COLO668 (cell line): ENCODE results near the gene AIM2.
"Not testable (repeated sequence)": the region's sequence is repeated elsewhere in the genome, so short reads cannot be mapped to it uniquely, and the experiment has no call there.

ENCODE experiments used
- DNase-seq: peaks from one replicate; lab custom pipeline; 2025; ENCODE audit not compliant: unreplicated experiment; lab: John Stamatoyannopoulos, UW

The AIM2 gene, protein sequence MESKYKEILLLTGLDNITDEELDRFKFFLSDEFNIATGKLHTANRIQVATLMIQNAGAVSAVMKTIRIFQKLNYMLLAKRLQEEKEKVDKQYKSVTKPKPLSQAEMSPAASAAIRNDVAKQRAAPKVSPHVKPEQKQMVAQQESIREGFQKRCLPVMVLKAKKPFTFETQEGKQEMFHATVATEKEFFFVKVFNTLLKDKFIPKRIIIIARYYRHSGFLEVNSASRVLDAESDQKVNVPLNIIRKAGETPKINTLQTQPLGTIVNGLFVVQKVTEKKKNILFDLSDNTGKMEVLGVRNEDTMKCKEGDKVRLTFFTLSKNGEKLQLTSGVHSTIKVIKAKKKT

DNA sequence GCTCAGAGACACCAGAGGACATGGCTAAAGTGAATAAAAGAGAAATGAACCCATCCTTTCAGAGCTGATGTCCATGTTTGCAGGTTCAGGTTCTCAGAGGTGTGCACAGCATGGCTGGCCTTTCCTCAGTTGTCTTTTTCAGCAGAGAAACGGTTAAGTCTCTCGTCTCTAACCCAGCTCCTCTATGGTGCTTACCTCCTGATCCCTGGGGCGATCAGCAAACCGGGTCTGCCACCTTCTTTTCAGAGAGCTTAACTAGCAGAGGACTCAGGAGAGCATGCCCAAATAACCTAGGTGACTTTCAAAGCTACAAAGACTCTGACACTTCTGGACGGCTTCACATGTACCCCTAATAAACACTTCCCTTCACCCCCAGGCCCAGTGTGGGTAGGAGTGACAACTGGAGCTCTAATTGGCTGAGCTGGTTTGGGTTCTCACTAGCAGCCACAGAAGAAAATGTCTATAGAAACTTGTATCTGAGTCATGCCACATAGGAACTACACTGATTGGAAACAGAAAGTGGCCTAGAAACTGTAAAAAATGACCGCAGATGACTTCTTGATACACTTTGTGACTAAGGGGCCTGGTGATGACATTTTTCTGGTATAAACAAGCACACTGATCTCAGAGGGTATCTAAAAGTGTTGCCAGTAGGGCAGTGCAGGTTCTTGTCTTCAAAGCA is at the start of gene AIM2:
Gene AIM2, minus strand, starts transcription at position 329 of the 682 bp plus-strand sequence. CDS start 3,267 bp downstream, outside the sequence.
- DNase-seq, result no peak

DNA sequence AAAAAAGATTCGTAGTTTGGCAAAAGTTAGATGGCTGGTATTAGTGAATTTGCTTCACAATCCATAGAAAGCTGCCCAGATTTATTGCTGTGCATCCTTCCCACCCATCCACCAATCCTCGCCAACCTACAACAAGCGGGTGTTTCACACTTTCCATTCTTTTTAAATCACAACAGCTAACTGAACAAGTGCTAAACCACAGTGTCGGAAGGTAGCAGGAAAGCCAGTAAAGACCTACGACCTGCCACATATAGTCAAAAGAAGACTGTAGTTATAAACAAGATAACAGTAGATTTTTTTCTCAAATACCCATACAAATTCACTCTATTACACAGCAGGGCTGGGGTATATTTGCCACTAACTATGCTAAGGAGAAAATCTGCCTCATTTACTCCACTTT is 47.0 kb upstream of the AIM2 start:
- no peak for DNase-seq

DNA sequence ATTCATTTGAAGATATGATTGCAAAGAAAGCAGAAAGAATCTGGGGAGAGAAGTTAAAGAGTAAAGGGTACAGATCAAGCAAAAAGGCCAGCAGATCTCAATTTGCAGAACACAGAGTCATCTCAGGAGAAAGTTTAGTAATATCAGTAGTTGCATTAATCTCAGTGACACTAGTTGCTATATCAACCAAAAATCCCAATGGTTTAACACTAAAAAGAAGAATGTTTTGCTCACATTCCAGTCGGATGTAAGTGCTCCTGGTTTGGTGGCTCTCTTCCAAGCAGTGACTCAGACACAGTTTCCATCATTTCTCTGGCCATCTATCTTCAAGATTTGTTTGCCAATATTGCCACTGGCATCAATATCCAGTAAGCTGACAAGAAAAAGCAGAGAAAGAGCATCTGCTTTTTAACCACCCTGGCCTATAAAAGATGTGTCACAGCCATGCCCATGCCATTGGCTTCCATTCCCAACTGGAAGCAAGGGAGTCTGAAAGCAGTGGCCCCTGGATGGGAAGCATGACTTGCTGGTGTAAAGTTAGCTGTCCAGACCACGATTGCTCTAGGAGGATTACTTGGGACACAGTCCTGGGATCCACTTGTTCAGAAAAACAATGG is 45.5 kb upstream of the AIM2 start:
- DNase-seq, result no peak

DNA sequence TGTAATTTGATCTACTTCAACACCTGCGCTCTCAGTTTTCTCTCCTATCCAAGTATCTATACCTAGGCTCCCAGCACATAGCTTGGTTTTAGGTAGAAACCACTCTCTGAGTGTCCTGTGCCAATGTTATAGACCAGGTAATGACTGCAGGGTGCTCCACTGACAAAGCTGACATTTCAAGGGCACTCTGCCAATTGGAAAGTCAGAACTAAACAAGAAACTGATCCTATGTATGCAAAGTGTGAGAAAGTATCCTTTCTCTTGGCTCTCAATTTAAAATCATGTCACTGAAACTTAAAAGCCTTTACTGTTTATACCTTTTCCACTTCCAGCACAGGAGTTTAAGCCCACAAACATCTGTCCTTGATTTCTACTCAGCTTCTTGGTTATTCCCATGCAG is 45.0 kb upstream of the AIM2 start:
- DNase-seq, result no peak

DNA sequence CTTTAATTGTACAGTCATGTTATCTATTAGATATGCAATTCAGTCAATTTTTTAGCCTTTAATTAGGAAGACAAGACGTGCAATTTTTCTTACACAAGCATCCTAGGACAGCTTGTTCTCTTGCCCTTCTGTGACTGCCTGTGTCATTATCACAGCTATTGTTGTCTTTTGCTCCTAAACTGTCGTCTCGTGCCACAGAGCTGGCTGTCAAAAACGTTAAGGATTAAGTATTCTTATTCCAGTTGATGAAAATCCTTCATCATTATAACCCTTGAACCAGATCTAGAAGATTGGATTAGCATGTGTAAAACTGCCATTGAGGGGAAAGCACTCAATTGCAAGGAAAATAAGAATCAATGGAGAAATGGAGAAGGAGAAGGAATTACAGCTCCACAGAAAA is 43.8 kb upstream of the AIM2 start:
- DNase-seq, result no peak

DNA sequence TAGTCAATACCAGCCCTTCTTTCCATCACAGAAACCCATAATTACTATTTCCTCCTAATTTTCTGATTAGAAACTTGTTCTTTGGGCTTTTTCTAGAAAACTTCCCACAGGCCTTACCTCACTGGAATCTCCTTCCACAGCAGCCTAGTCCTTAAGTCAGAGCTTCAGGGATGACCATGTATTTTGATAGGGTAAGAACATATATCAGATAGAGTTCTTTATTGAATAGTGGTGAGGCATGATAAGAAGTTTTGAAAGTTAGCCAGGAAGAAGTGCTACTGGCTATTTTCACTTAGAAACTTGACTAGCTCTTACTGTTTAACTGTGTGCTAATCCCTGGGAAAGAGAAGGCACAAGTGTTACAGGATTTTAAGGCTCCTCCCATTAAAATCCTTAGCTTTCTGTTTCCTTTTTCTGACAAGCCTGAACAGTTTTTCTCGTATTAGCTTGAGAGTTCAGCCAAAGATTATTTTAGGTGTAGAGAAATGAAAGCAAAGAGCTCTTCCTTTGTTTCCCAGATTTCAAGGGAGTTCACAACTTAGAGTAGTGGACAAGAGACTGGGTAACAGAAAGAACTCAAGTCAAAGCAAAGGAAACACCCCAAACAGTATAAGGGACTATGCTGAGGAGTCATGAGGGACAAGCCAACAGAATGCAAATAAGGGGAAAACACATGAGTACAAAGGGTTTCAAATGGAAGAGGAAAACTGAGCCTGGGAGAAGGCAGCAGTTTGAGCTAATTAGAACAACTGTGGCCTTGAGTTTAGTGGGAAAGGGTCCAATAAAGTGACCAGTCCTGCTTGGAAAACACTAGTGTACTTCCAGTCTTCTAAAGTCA is 37.2 kb upstream of the AIM2 start:
- no peak for DNase-seq

DNA sequence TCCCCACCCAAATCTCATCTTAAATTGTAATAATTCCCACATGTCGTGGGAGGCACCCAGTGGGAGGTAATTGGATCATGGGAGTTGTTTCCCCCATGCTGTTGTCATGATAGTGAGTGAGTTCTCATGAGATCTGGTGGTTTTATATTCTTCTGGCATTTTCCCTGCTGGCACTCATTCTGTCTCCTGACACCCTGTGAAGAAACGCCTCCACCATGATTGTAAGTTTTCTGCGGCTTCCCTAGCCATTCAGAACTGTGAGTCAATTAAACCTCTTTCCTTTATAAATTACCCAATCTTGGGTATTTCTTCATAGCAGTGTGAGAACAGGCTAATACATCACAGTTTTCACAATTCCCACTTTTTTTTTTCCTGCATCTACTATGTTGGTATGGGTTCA is 26.5 kb upstream of the AIM2 start:
- not testable (repeated sequence) for DNase-seq

DNA sequence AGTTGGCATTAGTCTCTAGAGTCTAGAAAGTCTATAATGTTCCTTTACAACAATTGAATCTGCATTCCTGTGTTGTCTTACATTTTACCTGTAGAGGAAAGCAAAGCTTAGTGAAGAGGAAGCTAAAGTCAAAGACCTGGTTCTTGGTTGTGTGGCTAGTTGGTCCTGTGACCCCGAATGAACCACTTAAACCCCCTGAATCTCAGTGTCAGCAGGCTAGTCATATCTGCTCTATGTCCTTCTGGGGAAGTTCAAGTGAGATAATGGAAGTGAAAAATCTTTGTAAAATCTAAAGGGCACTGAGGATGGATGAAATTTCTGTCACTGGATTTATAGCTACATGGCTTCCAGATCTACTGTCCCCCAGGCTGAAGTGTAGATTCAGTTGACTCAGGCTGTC is 24.0 kb upstream of the AIM2 start:
- no peak for DNase-seq

DNA sequence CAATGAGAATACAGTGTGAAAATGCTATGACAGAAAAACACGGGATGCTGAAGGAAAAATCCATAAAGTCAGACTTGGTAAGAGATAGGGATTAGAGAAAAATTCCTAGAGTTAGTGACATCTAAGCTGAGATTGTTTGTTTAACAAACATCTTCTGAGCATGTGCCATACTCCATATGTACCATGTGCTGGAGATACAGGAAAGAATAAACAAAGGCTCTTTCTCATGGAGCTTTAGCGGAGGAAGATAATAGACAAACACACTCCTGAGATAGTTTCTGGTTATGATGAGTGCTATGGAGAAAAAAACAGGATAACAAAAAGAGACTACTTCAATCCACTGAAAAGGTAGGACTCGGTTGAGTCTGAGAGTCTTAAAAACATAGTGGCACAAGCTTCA is 22.0 kb upstream of the AIM2 start:
- no peak for DNase-seq

DNA sequence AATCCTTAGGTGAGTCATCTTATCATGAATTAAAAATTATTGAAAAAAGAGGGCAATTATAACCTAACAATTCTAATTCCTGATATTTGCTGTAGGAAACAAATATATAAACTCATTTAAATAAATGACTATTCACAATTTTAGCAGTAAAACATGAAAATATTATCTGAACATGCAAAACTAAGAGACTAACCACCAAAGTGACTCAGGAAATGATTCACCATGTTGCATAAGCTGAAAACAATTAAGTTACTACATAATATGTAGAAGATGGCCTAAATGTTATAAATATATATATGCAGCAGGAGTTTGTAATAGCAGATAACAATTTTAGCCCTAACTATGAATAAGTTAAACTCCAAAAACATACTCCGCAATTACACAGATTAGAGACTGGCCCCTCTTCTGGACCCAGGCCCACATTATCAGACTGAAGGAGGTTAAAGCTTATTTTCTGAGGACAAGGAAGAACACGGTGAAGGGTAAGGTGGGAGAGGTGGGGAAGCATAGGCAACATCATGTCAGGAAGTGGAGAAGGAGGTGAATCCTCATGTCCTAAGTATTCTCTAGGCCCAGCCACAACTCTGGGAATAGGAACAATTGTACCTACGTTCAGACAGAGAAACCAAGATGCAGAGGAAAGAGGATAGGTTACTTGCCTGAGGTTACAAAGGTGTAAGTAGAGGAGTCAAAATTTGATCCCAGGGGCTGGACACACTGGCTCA is 15.6 kb upstream of the AIM2 start:
- no peak for DNase-seq

DNA sequence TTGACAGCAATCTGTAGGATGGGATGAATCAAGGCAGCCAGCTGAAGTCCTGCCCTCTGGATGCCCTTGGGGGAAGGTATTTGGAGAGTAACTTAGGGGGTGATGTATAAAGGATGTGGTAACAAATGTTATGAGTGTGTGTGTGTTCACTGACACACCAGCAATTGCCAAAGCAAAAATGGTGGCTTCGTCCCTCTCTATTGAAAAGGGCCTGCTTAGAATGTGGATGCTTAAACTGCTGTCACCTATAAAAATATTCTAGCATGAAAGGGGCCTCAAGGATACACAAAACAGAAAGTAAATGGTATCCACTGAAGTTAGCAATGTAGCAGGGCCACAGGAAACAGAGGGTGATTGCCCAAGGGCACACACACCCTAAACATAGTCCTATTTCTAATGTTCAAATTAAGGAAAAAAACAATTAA is 15.1 kb upstream of the AIM2 start:
- no peak for DNase-seq

DNA sequence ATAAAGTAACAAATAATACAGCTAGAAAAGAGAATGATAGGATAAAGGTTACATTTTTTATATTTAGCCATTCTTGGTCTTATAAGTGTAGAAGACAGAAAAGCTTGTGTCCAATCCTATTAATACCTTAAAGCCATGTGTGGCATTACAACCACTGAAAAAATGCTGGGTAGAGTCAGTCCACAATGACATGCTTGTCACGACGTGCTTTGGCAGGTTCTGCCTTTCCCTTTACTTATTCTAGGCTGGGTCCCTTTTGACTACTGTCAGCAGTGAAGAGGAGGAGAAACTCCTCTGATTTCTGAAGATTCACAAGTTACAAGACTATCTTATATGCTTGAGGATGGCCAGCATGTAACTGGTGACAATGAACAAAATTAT is 14.6 kb upstream of the AIM2 start:
- no peak for DNase-seq

DNA sequence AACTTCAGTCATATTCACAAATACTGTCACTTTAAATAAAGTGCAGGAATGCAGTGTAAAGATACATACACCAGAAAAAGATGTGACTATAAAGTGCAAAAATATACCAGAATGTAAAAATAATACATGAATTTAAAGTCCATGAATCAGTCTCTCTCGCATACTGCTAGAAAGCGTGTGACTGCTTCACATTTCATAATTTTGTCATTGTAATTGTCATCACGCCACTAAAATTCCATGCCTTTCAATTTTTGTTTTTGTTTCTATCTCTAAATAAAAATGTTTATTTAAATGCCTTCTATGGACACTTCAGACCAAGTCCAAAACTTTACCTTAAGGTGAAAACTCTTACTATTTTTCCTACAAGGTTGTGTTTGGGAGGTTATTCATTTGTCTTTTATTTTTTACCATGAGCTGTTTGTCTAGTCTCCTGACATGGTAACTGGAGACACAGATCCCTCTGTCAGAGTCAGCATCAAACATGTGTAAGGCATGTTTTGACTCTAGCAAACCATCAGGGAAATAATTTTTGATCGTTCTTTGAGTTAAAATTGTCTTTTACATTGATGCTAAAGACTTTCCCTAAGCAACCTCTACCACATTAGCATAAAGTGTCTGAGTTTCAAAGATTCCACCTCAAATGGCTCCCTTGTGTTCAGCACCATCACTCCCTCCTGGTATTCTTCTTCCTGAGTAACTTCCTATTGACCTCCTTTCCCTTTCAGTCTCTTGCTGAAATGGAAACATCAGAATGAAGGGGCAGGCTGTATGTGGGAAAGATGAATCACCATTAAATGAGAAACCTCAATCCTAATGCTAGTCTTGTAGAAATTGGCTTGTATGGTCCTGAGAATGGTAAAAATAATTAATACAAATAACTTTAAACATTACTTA is 14.0 kb upstream of the AIM2 start:
- no peak for DNase-seq

DNA sequence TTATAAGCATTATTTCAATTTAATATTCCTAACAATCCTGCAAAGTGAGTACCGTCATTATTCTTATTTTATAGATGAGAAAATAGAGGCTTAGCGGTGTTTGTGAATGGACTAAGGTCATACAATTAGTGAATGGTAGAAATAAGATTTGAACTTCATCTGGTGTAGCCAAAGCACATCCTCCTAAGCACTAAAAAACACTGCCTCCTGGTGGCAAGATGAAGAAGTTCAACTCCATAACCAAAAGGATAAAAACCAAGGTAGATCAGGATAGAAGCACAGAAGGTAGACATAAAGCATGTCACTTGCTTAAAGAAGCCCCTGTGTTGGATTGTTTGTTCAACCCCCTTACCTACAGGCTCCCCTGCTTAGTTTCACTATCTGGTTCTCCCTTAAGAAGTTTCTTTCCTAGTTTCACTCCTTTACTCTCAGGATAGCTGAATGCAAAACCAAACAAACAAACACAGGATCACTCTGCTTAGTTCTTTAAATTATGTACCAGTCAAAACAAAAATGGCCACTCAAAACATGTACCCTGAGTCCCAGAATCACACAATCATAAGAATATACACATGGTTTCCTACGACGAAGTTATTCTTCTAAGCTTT is 12.7 kb upstream of the AIM2 start:
- no peak for DNase-seq

DNA sequence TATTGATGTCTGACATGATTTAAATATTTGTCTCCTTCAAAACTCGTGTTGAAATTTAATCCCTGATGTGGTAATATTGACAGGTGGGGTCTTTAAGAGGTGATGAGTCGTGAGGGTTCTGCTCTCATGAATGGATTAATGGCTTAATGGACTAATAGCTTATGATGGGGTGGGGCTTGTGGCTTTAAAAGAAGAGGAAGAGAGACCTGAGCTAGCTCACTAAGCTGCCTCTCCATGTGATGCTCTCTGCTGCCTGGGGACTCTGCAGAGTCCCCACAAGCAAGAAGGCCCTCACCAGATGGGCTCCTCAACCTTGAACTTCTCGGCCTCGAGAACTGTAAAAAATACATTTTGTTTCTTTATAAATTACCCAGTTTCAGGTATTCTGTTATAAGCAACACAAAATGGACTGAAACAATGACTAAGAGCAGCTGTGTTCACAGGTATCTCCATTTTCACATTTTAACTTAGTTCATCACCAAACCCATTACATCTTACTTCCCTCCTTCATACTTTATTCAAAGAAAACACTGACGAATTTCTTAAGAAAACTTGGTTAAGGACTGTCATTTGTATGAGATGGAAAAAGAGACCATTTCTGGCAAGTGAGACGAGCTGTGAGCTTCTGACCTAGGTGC is 12.1 kb upstream of the AIM2 start:
- DNase-seq, result no peak

DNA sequence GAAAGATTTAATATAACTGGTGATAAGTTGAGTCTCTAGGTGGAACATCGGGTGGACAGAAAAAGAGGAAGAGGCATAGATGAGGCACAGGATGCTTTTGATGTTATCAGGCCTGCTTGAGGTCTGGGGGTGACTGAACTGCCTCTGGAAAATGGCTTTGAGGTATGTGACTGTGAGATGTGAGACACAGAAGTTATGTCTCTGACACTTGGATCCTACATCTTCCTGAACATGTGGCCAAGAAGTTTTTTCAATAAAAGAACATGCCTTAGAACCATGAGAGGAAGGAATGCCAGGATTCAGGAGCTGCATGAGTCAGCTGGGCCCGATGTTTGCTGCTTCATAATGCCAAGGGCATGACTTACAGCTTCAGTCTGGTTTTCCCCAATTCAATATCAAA is 11.5 kb upstream of the AIM2 start:
- no peak for DNase-seq

DNA sequence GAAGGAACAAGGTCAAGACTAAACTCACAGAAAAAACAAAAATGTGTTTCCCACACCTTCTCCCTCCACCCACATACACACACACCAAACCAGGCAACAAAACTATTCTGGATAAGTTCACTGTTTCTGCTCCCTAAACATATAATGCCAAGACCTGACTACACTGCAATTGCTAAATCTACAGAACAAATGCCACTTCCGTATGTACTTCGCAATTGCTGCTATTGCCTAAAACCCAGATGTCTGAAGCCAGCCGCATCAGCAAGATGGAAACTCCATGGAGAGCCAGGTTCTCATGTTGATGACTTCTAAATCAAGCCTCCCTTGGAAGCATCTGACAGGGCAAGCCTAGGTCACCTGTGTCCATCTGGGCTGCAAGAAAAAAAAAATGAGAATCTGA is 8.3 kb upstream of the AIM2 start:
- DNase-seq, result no peak

DNA sequence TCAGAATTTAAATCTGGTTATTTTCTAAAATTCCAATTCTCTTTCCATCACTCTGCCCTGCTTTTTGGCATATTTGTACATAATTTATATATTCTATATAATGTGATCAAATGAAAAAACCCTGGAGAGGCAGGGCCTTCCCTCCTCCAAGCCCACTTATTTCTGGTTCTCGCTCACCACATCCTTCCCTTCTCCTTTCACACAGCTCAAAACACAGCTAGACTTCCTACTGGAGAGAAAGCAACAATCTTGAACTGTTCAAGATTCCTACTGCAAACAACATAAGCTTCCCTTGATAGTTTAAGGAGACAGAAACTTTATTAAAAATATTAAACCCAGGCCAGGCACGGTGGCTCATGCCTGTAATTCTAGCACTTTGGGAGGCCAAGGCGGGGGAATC is 7.6 kb upstream of the AIM2 start:
- DNase-seq, result no peak

DNA sequence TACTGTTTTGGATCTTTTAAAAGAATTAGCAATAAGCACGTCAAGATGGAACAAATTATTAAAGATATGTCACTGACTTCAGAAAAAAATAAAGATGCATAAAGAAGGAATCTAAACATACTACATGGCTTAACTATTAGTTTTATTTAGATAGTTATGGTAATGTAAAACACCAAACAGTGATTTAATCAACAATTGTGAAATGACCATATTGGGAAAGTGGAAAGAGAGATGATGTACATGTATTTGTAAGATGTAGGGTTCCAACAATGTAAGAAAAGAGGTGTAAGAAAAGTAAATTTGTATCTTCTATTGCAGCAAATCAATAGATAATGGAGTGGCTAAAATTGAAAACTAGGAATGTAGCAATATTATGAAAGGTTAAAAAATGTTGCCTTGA is 6.4 kb upstream of the AIM2 start:
- no peak for DNase-seq
